GM19397 (cell line): ENCODE results near the gene HSPA1B.

Experiments
- ATAC-seq: cut with Tn5 transposase; IDR thresholded peaks from one replicate; pipeline ENCODE4 v1.9.1; 2021; ENCODE audit warnings: mild to moderate bottlenecking, moderate library complexity; ENCODE audit not compliant: unreplicated experiment

Gene HSPA1B

GRCh38 chr6:31877651-31878161 lies 50.2 kb downstream of the HSPA1B start:
- no peak for ATAC-seq

DNA sequence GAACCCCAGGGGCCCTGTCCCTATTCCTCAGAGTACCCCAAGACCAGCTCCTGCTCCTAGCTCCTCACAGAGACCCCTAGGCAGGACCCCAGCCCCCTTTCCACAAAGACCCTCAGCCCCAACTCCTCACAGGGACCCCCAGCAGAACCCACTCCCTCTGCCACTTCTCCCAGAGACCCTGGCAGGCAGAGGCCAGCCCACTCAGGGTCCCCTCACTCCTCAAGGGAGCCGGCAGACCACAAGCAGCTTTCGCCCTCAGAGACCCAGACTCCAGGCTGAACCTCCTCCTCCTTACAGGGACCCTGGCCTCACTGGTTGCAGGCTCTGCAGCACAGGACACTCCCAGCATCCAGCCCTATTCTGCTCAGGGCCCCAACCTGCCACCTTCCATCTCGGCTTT lies 50.7 kb downstream of the HSPA1B start:
- ATAC-seq, result no peak

- ATAC-seq, result no peak
Measured at GRCh38 chr6:31878726-31879125, 51.2 kb downstream of the HSPA1B start, which contains the start of gene SLC44A4. SLC44A4 (minus strand) TSS chr6:31878997; CDS start chr6:31878980, 17 bp downstream.

DNA sequence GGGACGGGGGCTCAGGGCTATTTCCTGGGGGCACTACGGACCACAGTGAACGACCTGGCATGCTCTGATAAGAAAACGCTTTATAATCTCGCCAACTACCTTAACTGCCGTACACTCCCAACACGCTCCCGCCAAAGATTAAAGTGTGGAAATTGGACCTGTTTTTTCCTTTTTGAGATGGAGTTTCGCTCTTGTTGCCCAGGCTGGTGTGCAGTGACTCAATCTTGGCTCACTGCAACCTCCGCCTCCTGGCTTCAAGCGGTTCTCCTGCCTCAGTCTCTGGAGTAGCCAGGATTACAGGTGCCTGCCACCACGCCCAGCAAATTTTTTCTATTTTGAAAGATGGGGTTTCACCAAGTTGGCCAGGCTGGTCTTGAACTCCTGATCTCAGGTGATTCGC lies 51.6 kb downstream of the HSPA1B start:
- ATAC-seq, result no peak
